Tongue (tissue), 2 donors: ENCODE results near the gene MAP3K13. TPM values are rescaled to one million over a fixed set of nuclear protein-coding genes. Genes with fewer than 3 reads are reported as not detected.

Experiments
- DNase-seq: peaks from one replicate; pipeline ENCODE4 v3.0.0-alpha.2; 2015
- total RNA-seq: library from RNA; depleted of rRNA; stranded (reverse); fragments of >200 nt; gene quantifications from one replicate; pipeline ENCODE4 v1.2.3, GENCODE V29; 2014

Gene MAP3K13
- total RNA-seq, 1 donor from 2014 or later: 20.8 TPM

GRCh38 chr3:185511711-185512110, 148.8 kb downstream of the MAP3K13 start:
- no peak for DNase-seq

DNA sequence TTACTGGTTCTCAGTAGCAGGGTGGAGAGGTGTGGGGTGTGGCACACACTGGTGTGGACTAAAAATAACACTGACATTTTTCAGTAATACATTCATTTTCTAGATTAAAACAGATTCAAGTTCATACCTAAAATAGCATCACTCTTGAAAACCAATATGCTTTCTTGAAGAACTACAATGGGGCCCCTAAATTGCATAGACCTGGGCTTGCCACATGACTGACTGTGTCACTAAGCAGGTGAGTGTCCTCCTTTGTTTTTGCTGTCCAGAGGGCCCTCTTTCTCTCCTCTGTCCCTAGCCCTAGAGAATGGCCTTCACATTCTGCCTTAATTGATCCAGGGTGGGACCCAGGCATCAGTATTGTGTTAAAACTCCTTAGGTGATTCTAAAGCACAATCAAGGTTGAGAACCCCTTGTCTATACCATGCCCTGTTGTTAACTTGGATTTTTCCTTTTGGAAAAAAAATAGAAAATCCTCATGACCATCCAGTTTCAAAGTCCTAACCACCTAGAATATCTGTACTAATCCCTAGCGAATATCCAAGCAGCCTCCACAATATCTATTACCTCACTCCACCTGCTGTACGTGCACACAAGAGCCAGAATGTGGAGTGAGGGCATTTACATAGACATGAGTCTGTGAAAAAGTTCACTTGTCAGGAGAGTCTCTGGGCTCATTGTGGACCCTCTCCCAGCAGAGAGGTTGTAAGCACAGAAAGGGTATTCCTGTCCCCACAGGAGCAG, 154.6 kb downstream of the MAP3K13 start:
- no peak for DNase-seq

DNA sequence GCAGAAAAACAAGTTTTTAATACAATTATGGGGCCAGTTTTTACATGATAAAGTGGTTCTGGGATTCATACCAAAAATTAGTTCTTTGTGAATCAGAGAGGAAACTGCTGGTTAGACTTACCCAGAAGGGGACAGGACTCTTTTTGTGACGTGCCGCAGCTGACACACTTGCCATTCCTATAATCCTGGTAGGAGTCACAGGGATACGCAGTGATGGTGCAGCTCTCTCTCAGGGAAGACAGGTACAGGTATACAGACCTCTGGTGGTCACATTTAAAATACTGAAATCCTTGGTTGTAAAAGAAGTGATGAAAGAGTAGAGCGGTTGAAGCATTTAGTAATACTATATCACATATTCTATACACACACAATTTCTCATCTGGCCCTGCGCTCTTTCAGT, 156.1 kb downstream of the MAP3K13 start:
- DNase-seq: no peak

DNA sequence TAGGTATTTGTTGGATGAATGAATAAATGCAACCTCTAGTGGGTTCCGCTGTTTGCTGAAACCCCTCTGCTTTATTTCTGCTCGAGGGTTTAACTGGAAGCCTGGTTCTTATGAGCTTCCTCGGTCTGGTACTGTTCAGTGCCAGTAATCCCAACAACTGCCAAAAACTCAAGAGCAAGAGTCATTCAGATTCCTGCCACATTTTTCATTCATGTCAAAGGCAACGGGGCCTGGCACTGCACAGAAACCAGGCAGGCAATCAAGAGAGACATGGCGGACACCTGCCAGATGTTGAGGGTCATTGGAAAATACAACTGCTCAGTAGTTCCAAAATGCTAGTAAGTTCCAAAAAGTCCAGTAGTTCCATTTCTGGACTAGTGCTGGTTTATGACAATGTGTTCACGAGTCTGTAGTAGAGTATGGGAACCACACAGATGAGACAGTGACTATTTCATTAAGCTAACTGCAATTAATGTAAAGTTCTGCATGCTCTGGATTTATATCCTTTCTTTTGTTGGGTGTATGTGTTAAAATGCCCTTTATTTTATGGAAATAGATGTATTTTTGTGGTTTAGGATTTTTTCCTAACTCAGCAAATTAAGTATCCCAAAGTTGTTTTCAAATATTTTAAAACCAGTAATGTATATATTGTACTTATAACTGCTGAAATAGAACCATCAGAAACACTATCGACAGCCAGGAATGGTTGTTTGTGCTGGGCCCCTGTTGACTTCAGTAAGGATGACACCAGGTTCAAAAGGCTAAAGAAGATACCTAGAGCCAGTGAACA, 158.6 kb downstream of the MAP3K13 start:
- no peak for DNase-seq

- DNase-seq: no peak
Observed at GRCh38 chr3:185526349-185526951, 163.5 kb downstream of the MAP3K13 start.

GRCh38 chr3:185527364-185527763, 164.4 kb downstream of the MAP3K13 start:
- DNase-seq: no peak

DNA sequence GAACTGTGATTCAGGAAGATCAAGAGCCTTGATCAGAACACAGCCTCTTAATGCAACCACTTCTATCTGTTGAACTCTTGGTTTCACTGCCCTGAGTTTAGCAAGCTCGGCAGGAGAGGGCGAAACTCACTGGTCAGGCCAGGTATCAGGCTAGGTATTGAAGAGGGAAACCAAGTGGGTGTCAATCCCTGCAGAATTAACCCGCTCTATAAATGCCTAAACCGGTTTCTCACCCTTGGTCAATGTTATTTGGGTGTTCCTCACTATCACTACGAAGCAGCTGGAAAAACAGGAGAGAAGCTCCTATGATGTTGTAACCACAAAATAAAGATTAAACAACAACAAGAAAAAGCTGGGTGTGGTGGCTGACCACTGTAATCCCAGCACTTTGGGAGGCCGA, 165.6 kb downstream of the MAP3K13 start:
- no peak for DNase-seq

GRCh38 chr3:185530856-185531255, 167.9 kb downstream of the MAP3K13 start:
- no peak for DNase-seq

DNA sequence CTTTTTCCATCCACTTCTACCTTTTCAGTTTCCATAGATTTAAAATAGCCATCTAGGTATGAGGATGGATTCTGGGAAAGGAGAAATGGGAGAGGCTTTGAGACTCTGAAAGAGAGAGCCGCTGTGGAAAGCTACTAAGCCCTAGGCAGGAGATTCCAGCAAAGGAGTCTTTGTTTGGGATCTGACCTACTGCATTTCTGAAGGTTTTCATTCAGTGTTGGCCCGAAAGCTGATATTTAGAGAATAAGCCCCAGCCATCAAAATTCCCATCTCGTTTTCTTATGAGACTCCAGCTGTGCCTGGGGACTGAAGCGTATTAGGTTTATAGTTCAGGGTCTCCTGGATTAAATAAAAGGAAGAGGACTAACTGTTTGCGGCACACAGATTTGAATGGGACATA, 170.0 kb downstream of the MAP3K13 start:
- peak; percentile 8 for DNase-seq

DNA sequence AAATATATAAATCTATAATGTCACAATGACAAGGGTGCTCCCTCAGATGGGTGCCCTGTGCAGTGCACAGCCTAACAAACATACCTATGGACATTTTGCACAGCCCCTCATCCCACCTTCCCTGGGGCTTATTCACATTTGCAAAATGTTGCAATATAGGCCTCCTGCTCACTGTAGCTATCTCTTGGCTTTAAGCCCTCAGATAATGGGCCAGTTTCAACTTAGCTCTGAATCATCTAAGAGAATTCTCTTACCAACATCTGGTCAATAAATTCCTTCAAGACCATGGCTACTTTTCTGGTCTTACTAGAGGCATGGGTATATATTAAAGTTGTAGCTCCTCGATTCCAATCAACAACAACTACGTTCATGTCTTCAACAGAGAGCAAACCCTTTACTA, 171.6 kb downstream of the MAP3K13 start:
- no peak for DNase-seq

DNA sequence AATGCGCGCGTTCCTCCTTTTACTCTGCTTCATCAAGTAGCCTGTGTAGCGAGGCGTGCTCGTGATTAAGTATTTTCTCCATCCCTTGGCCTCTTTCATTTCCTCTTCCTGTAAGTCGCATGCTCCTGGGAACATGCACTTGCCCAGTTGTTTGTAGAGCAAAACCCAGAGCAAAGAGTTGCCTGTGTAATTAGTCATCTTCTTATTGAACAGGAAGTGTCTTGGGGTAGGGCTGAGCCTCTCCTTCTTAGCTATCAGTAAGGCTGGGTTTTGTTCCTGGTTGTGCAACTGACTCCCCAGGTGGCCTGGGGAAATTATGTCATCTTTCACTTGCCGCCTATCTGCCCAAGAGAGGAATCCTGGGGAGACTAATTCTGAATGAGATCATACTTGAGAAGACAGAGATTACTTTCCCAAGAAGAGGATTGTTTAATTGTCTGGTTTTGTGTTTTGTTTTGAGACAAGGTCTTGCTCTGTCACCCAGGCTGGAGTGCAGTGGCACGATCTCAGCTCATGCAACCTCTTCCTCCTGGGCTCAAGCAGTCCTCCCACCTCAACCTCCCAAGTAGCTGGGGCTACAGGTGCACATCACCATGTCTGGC, 174.5 kb downstream of the MAP3K13 start:
- DNase-seq: peak; percentile 9

Other genes with a start within 250 kb of the MAP3K13 start
- 6.2 TPM for gene C3orf70, start 210.1 kb upstream of the MAP3K13 start, total RNA-seq
- gene EHHADH, start 109.1 kb upstream of the MAP3K13 start, total RNA-seq: 3.8 TPM
- gene TMEM41A, start 135.9 kb downstream of the MAP3K13 start, total RNA-seq: 15.6 TPM
- 1.3 TPM for gene LIPH, start 189.5 kb downstream of the MAP3K13 start, total RNA-seq
- gene SENP2, start 223.2 kb downstream of the MAP3K13 start, total RNA-seq: 56.3 TPM